GM18502 (cell line): ENCODE results near the gene CCNB1.
"Not testable (repeated sequence)": the region's sequence is repeated elsewhere in the genome, so short reads cannot be mapped to it uniquely, and the experiment has no call there.

Experiments used
- ATAC-seq: cut with Tn5 transposase; IDR thresholded peaks from one replicate; pipeline ENCODE4 v1.9.1; 2021; ENCODE audit warnings: mild to moderate bottlenecking; ENCODE audit not compliant: unreplicated experiment, poor library complexity

Gene CCNB1

DNA sequence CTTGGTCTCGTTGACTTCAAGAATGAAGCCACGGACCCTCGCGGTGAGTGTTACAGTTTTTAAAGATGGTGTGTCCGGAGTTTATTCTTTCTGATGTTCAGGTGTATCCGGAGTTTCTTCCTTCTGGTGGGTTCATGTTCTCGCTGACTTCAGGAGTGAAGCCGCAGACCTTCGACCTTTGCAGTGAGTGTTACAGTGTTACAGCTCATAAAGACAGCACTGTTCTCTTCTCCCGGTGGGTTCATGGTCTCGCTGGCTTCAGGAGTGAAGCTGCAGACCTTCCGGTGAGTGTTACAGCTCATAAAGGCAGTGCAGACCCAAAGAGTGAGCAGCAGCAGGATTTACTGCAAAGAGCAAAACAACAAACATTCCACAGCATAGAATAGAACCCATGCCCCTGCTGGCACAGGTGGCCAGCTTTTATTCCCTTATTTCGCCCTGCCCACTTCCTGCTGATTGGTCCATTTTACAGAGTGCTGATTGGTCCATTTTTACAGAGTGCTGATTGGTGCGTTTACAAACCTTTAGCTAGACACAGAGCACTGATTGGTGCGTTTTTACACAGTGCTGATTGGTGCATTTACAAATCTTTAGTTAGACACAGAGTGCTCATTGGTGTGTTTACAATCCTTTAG lies 14.8 kb downstream of the CCNB1 start:
- not testable (repeated sequence) for ATAC-seq

DNA sequence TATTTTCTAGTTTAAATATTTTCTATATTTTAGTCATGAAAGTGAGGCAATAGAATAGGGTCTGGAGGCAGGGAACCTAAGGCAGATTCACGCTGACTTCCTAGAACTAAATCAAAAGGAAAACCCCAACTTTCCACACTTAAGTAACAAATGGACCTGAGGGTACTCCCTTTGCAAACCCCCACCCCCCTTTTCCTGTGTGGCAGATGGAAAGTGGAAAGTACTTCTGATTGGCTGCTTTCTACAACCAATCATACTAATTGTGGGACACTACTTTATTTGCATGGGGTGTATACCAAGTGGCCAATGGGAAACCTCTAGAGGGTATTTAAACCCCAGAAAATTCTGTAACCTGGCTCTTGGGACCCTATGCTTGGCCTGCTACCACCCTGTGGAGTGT lies 17.7 kb downstream of the CCNB1 start:
- no peak for ATAC-seq

DNA sequence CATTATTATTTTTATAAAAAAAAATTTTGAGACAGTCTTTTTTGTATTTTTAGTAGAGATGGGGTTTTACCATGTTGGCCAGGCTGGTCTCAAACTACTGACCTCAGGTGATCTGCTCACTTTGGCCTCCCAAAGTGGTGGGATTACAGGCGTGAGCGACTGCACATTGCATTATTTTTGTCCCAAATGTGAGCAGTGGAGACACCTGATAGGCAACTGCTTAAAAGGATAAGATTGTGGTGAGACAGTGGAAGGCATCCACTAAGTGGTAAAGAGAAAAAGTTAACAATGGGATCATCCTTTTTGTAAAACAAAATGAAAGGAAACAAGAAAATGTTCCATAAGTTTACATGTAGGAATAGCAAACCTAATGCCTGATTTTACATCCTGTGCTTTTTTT lies 20.4 kb downstream of the CCNB1 start:
- ATAC-seq = no peak

DNA sequence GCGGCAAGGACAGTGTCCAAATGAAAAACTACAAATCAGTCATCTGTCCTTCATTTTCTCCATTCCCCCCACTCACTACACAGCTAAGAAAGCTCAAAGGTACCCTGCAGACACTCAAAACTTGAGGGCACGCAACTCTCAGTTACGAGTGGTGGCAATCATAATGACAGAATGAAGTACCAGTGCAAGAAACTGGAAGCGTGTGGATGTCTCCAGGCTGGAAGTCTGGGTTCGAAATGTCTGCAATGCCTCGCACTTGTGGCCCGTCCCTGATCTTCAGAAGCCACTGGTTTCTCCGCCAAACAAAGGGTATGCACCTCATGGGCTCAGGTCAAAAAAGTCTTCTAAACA lies 21.8 kb downstream of the CCNB1 start:
- peak; percentile 1 for ATAC-seq

DNA sequence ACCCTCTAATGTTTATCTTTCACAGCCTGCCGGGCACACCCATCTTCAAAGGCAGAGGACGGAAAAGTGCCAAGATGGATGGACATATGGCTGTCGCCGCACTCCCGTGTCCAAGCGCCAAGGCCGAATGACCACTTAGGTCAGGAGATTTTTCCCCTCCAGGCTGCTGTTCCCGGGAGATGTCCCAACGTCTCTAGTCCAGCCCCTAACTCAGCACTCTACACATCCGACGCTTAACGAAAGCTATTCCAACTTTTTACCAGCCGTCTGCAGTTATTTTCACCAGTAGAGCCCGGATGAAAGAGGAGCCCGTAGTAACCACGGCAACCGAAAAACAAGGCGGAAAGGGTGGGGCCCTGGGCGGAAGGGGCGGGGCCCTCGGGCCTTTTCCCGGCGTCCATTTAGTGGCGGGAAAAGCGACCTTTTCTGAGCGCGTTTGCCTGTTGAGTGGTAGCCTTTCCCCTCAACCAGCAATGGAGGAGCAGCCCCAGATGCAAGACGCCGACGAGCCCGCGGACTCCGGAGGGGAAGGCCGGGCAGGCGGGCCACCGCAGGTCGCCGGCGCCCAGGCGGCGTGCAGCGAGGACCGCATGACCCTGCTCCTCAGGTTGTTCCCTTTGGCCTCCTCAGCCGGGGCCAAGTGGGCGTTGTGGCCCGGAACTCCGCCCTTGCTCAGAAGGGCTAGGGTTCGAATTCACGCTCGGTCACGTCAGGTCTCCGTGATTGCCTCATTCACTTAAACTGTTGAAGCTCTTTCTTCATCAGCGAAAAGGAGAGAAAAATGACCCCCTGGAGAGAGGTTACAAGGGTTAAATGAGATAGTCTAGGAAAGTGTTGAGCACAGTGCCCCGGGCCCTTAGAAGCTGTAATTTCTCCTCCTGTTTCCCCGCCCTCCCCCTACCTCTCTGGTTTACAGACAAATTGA lies 22.5 kb downstream of the CCNB1 start, which contains the start of gene CENPH:
CENPH (plus strand) TSS at position 422 of the 925 bp plus-strand sequence; CDS start at position 474, 52 bp downstream.
- peak; percentile 94 for ATAC-seq

DNA sequence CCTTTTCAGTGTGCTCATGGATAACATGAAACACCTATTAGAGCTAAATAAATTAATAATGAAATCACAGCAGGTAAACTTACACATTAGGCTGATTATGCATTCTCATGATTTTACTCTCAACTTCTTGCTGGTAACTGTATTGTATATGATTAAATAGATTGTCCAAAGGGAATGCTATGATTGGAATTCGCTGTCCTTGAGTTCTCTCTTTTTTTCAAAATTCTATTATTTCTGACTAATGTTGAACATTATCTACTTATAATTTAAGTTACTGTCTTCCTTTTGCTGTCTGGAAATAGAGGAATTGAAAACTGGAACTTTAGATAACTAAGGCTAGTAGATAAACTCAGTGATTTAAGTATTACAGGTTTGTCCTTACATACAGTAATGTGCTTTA lies 35.5 kb downstream of the CCNB1 start:
- no peak for ATAC-seq

DNA sequence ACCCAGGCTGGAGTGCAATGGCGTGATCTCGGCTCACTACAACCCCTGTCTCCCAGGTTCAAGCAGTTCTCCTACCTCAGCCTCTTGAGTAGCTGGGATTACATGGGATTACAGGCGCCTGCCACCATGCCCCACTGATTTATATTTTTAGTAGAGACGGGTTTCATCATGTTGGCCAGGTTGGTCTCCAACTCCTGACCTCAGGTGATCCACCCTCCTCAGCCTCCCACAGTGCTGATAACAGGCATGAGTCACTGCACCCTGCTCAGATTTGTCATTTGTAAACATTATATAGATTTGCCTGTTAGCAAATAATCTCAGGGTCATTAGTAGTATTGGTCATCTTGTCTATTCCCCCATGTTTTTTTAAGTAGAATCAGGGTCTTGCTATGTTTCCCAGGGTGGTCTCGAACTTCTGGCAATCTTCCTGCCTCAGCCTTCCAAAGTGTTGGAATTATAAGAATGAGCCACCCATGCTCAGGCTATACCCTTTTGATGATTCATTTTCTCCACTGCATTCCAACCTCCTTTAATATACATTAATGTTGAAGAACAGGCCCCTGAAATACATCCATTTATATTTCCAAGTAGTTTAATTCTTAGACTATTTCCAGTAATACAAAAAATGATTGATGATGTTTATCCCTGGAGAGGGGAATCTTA lies 39.7 kb downstream of the CCNB1 start:
- ATAC-seq = no peak

DNA sequence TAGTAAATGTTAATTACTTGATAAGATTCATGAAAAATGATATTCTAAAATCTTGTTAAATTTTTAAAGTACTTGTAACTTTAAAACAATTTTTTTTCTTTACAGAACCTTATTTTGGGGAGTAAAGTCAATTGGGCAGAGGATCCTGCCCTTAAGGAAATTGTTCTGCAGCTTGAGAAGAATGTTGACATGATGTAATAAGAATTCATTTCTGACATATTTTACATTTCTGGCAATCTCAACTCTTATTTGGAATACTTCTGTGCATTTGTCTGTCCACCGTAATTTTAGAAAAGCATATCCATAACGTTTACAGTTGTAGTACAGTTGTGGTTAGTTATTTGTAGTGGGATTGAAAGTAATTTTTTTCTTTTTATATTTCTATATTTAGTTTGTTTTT lies 42.7 kb downstream of the CCNB1 start:
- no peak for ATAC-seq

DNA sequence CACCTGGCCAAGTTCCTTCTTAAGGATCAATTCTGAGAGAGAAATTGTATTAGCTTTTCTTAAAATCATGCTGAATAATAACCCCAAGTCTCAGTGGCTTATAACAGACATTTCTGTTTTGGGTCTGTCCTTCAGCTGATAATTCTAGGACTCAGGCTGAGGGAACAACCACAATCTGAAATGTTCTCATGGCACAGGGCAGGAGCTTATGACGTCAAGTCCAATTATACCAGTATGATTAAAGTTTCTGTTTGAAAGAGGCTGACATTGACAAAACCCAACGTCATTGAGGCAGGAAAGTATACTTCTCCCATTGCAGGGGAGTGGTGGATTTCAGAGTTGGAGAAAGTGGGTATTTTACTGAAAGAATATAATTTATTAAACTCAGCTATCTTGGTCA lies 44.2 kb downstream of the CCNB1 start:
- no peak for ATAC-seq

DNA sequence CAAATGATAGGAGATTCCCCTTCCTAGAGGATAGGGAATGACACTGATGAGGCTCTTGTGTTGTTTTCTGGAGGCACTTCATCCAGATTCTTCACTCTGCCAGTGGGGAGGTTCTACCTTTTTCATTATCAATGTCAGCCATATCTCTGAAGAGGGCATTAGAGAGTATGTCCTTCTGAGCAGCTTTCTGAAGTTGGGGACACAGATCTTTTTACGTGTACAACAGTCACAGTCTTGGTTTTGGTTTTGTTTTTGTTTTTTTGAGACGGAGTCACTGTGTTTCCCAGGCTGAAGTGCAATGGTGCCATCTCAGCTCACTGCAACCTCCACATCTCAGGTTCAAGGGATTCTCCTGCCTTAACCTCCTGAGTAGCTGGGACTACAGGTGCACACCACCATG lies 45.1 kb downstream of the CCNB1 start:
- no peak for ATAC-seq

DNA sequence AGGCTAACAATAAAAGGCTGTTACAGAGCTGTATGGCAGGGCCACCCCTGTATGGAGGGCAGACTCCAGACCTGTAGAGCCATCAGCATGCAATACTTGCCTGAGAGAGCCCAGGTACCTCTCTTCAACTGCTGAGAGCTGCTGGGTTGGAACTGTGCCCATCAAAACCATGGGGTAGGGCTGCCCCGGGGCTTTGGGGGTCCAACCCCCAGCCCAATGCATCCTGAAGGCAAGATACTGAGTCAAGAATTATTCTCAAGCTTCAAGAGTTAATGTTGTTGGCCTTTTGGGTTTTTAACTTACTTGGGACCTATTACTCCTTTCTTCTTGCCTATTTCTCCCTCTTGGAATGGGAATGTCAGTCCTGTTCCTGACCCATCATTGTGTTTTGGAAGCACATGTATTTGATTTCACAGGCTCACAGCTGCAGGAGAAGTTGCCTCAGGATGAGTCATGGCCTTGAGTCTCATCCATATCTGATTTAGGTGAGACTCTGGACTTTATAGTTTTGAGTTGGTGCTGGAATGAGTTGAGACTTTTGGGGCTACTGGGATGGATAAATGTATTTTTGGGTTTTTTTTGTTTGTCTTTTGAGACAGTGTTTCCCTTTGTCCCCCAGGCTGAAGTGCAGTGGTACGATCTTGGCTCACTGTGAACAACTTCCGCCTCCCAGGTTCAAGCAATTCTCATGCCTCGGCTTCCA lies 46.7 kb downstream of the CCNB1 start:
- no peak for ATAC-seq

DNA sequence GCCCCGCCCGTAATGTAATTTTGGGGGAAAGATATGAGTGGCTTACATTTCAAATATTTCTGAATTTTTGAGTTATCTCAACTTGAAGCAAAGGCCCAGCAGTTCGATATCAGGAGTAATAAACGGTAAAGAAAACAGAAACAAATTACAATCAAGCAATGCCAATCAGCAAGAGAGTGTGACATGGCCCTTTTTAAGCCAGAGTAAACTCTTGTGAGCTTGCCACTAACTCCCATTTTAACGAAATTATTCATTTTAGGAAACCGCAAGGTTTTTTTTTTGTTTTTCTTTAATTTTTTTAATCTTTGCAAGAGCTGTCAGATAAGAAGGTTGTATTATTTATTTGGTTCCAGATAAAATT lies 50.2 kb downstream of the CCNB1 start:
- no peak for ATAC-seq

DNA sequence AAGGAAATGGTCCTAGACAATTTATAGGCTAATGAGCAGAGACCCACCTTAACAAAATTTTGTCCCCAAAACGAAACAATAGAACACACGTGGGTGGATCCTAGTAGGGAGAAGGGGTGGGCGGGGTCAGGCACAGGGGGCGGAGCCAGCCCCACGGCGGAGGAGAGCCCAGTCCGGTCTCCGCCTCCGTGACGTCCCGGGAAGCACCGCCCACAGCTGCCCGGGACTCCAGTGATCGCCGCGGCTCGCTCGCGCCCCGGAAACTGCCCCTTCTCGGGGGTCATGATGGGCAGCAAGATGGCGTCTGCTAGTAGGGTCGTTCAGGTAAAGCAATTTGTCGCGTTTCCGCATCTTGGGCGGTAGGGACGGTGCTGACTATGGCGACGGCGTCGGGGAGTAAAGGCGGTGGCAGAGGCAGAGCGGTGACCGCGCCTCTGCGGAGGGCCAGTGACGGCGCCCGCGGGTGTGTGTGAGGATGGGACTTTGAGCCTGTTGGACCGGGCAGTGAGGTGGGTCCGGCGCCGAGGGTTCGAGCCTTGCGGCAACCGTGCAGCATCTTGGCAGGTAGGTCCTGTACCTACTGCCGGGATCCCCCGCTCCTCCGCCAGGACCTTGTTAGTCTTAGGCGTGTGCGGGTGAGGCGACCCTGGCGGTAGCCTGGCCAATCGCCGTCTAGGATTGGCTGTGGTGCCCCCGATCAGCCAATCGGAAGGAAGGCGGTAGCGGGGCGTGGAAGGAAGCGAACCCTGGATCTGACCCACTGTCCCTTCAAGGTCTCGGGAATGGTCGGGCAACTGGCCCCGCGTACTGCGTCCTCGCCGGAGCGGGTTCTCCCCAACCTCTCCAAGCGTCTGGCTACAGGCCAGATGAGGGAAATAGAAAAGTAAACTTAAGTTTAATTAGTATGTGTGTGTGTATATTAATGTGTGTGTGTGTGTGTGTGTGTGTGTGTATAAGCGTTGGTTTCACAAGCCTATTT lies 50.9 kb downstream of the CCNB1 start:
- peak; percentile 93 for ATAC-seq

DNA sequence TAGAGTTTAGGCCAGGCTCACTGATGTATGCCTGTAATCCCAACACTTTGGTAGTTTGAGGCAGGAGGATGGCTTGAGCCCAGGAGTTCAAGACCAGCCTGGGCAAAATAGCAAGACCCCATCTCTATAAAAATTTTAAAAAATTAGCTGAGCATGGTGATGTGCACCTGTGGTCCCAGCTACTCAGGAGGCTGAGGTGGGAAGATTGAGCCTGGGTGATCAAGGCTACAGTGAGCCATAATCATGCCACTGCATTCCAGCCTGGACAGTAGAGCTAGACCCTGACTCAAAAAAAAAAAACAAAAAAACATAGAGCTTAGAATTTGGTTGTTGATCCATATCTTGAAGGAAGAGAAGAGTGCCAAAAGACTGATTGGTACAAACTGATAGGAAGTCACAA lies 53.0 kb downstream of the CCNB1 start:
- ATAC-seq = no peak

DNA sequence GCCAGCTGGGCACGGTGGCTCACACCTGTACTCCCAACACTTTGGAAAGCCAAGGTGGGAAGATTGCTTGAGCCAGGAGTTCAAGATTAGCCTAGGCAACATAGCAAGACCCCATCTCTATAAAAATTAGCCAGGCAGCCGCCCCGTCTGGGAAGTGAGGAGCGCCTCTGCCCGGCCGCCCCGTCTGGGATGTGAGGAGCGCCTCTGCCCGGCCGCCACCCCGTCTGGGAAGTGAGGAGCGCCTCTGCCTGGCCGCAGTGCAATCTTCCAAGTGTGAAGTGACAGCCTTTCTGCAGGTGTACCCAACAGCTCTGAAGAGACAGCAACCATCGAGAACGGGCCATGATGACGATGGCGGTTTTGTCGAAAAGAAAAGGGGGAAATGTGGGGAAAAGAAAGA lies 53.4 kb downstream of the CCNB1 start:
- not testable (repeated sequence) for ATAC-seq

DNA sequence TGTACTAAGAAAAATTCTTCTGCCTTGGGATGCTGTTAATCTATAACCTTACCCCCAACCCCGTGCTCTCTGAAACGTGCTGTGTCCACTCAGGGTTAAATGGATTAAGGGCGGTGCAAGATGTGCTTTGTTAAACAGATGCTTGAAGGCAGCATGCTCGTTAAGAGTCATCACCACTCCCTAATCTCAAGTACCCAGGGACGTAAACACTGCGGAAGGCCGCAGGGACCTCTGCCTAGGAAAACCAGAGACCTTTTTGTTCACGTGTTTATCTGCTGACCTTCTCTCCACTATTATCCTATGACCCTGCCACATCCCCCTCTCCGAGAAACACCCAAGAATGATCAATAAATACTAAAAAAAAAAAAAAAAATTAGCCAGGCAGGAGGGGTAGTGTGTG lies 53.9 kb downstream of the CCNB1 start:
- not testable (repeated sequence) for ATAC-seq

DNA sequence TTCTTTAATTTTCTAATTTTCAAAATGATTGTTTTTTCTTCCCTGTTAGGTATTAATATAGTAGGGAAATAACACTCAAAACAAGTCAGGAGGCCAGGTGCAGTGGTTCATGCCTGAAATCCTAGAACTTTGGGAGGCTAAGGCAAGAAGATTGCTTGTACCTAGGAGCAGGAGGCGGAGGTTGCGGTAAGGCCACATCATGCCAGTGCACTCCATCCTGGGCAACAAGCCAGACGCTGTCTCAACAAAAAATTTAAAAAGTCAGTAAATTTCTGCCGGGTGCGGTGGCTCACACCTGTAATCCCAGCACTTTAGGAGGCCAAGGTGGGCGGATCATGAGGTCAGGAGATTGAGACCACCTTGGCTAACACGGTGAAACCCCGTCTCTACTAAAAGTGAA lies 57.6 kb downstream of the CCNB1 start:
- no peak for ATAC-seq

DNA sequence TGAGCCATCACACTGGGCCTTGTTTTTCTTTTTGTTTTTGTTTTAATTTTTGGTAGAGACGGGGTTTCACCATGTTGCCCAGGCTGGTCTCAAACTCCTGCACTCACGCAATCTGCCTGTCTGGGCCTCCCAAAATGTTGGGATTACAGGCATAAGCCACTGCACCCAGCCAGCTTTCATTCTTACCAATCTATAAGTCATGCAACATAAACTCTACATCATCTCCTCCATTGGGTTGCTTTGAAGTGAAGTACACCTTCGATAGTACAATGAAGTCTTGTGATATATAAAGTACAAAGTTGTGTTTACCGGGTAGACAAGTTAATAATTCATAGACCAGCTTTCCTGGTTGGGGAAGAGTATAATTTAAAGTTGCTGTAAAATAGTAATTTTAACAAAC lies 58.9 kb downstream of the CCNB1 start:
- no peak for ATAC-seq
